ENCODE results near the gene TGFBRAP1. TPM values are rescaled to one million over a fixed set of nuclear protein-coding genes. Genes with fewer than 3 reads are reported as not detected.

TGFBRAP1 gene
- total RNA-seq, 1 experiment from 2014 or later: 24.8 TPM

GRCh38 chr2:105224444-105224843, 105.1 kb downstream of the TGFBRAP1 start:
- Histone ChIP-seq H3K9me3 (ENCODE audit: low read depth, low read length, poor library complexity, severe bottlenecking) (no peaks in the 10 kb centered on the region), H3K4me1 (ENCODE audit: insufficient read depth, low read length, poor library complexity, severe bottlenecking) (no peaks in the 10 kb centered on the region), H3K4me3 (ENCODE audit: low read depth, low read length, poor library complexity, severe bottlenecking) (no peak overlapping the region), H3K27ac (ENCODE audit: low read depth, low read length, poor library complexity, severe bottlenecking) (no peak overlapping the region), H3K27me3 (replicated peaks; ENCODE audit: insufficient read depth, low read depth, low read length, poor library complexity) (peaks cover 9% of the 10 kb centered on the region), H3K36me3 (ENCODE audit: insufficient read depth, low read length, poor library complexity, severe bottlenecking) (no peaks in the 10 kb centered on the region)
- ChIA-PET POLR2A (ENCODE audit: low non-redundant PET) (no interaction called here), CTCF (no interaction called here)
- intact Hi-C loops (cut with micrococcal nuclease; ENCODE audit: unreplicated experiment): no loop called here
- no TSS peak for BruUV-seq (replicated peaks)
- TF ChIP-seq CTCF (conservative IDR thresholded peaks at IDR 0.05; ENCODE audit: low read depth, low read length) (no peak), EZH2 (IDR thresholded peaks at IDR 0.05; ENCODE audit: borderline replicate concordance, low read depth, low read length, poor library complexity, severe bottlenecking) (no peak)
- no peak for DNase-seq (ENCODE audit: low spot score)

GRCh38 chr2:105220604-105221003, 108.9 kb downstream of the TGFBRAP1 start:
- H3K27me3 ChIP-seq (replicated peaks; ENCODE audit: insufficient read depth, low read depth, low read length, poor library complexity): peaks cover 5% of the 10 kb centered on the region
- CTCF ChIA-PET: no interaction called here

DNA sequence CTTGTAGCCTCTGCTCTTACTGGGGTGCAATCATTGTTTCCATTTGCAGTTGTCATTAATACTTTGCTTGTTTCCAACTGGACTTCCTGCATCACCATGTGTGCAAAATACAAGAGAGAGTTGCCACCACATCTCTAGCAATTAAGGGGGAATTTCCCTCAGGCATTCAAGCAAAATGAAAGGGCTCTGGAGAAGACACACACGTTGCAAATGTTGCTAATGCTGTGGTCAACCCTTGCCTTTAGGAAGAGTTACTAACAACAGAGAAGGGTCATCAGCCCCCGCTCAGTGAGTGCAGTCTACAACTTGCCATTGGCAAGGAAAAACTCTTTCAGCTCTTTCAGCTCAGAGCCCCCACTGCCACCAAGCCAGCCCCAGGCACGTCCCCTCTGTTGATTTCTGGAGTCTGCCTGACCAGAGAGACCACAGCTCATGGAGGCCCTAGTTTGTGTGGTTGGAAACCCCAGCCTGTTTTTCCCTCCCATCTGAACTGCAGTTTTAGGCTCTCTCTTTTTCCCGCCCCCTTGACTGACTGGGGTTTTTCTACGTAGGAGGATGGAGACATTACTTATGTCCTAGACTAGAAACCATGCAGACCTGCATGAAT, 113.8 kb downstream of the TGFBRAP1 start:
- DNase-seq (ENCODE audit: low spot score): no peak
- POLR2A ChIA-PET (ENCODE audit: low non-redundant PET): no interaction called here
- no peaks in the 10 kb centered on the region for H3K36me3 ChIP-seq (ENCODE audit: insufficient read depth, low read length, poor library complexity, severe bottlenecking)
- H3K27ac ChIP-seq (ENCODE audit: low read depth, low read length, poor library complexity, severe bottlenecking): no peak overlapping the region
- no peak for TF ChIP-seq CTCF (conservative IDR thresholded peaks at IDR 0.05; ENCODE audit: low read depth, low read length)
- TF ChIP-seq EZH2 (IDR thresholded peaks at IDR 0.05; ENCODE audit: borderline replicate concordance, low read depth, low read length, poor library complexity, severe bottlenecking): no peak
- intact Hi-C loops (cut with micrococcal nuclease; ENCODE audit: unreplicated experiment): no loop called here
- H3K4me3 ChIP-seq (ENCODE audit: low read depth, low read length, poor library complexity, severe bottlenecking): no peak overlapping the region
- BruUV-seq (replicated peaks): no TSS peak
- no peaks in the 10 kb centered on the region for H3K4me1 ChIP-seq (ENCODE audit: insufficient read depth, low read length, poor library complexity, severe bottlenecking)
- no peaks in the 10 kb centered on the region for H3K9me3 ChIP-seq (ENCODE audit: low read depth, low read length, poor library complexity, severe bottlenecking)
- no peaks in the 10 kb centered on the region for H3K27me3 ChIP-seq (replicated peaks; ENCODE audit: insufficient read depth, low read depth, low read length, poor library complexity)
- CTCF ChIA-PET: no interaction called here

More at GRCh38 chr2:105220604-105221003, 108.9 kb downstream of the TGFBRAP1 start:
- H3K9me3 ChIP-seq (ENCODE audit: low read depth, low read length, poor library complexity, severe bottlenecking): no peaks in the 10 kb centered on the region
- no peak for TF ChIP-seq CTCF (conservative IDR thresholded peaks at IDR 0.05; ENCODE audit: low read depth, low read length)
- no peak for TF ChIP-seq EZH2 (IDR thresholded peaks at IDR 0.05; ENCODE audit: borderline replicate concordance, low read depth, low read length, poor library complexity, severe bottlenecking)
- H3K36me3 ChIP-seq (ENCODE audit: insufficient read depth, low read length, poor library complexity, severe bottlenecking): no peaks in the 10 kb centered on the region
- no peak overlapping the region for H3K4me3 ChIP-seq (ENCODE audit: low read depth, low read length, poor library complexity, severe bottlenecking)
- BruUV-seq (replicated peaks): no TSS peak
- POLR2A ChIA-PET (ENCODE audit: low non-redundant PET): no interaction called here
- no peak for DNase-seq (ENCODE audit: low spot score)
- H3K4me1 ChIP-seq (ENCODE audit: insufficient read depth, low read length, poor library complexity, severe bottlenecking): no peaks in the 10 kb centered on the region
- no peak overlapping the region for H3K27ac ChIP-seq (ENCODE audit: low read depth, low read length, poor library complexity, severe bottlenecking)
- intact Hi-C loops (cut with micrococcal nuclease; ENCODE audit: unreplicated experiment): no loop called here

Other genes starting within 250 kb of the TGFBRAP1 start
- not detected in 2 replicates for gene GPR45, start 88.0 kb downstream of the TGFBRAP1 start, total RNA-seq (2021)
- 21.5 and 24.8 TPM in 2 replicates for gene C2orf49, start 7.8 kb upstream of the TGFBRAP1 start, total RNA-seq (2021)
- 3.2 and 4.7 TPM in 2 replicates for gene FHL2, start 69.3 kb upstream of the TGFBRAP1 start, total RNA-seq (2021)